ENCODE results near the gene STAT4.

The STAT4 gene

GRCh38 chr2:191039616-191040015, 111.2 kb downstream of the STAT4 start (continued):
- TF ChIP-seq, protein P1, sequence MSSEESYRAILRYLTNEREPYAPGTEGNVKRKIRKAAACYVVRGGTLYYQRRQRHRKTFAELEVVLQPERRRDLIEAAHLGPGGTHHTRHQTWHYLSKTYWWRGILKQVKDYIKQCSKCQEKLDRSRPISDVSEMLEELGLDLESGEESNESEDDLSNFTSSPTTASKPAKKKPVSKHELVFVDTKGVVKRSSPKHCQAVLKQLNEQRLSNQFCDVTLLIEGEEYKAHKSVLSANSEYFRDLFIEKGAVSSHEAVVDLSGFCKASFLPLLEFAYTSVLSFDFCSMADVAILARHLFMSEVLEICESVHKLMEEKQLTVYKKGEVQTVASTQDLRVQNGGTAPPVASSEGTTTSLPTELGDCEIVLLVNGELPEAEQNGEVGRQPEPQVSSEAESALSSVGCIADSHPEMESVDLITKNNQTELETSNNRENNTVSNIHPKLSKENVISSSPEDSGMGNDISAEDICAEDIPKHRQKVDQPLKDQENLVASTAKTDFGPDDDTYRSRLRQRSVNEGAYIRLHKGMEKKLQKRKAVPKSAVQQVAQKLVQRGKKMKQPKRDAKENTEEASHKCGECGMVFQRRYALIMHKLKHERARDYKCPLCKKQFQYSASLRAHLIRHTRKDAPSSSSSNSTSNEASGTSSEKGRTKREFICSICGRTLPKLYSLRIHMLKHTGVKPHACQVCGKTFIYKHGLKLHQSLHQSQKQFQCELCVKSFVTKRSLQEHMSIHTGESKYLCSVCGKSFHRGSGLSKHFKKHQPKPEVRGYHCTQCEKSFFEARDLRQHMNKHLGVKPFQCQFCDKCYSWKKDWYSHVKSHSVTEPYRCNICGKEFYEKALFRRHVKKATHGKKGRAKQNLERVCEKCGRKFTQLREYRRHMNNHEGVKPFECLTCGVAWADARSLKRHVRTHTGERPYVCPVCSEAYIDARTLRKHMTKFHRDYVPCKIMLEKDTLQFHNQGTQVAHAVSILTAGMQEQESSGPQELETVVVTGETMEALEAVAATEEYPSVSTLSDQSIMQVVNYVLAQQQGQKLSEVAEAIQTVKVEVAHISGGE (tag by site-specific recombination; conservative IDR thresholded peaks at IDR 0.05; ENCODE audit: low read depth): no peak
- no peak for TF ChIP-seq TSHZ1 (tag by site-specific recombination; IDR thresholded peaks at IDR 0.05; ENCODE audit: borderline replicate concordance)
- TF ChIP-seq ZNF658 (tag by site-specific recombination; IDR thresholded peaks at IDR 0.05): no peak

DNA sequence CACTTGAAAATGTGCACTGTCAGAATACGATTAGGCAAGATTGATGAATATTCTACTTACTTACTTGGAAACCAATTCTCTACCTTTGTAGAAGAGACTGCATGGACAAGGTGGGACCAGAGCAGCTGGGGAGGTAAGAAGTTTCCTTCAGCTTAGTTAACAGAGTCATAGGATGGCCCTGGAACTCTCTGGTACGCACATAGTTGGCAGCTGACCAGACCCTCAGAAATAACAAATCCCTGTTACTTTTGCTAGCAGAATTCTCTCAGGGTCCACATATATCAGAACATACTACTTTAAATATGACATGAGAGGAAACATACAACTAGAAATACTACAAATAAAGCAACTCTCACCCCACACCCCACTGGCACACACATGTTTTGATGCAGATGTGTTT, 112.1 kb downstream of the STAT4 start:
- no peak overlapping the region for H3K4me3 ChIP-seq (ENCODE audit: low read depth, low read length)
- ChIA-PET CTCF (interaction anchor here (1.1 to 1.9 kb wide), 2 partner anchors 13 to 483 kb away, joined by 3 to 5 read pairs; no protein-coding TSS in a partner anchor), POLR2A (no interaction called here)
- peaks cover 3% of the 10 kb centered on the region; the same call in 1 of the 2 replicates for H3K4me1 ChIP-seq (ENCODE audit: control insufficient read depth, insufficient read depth, low read length)
- TF ChIP-seq ZNF169 (tag by site-specific recombination; IDR thresholded peaks at IDR 0.05) (no peak), FEZF1 (tag by site-specific recombination; IDR thresholded peaks at IDR 0.05) (no peak), ZNF157 (tag by site-specific recombination; IDR thresholded peaks at IDR 0.05) (no peak), ZNF747 (tag by site-specific recombination; IDR thresholded peaks at IDR 0.05) (no peak), BCL6B (tag by site-specific recombination; IDR thresholded peaks at IDR 0.05) (no peak), ZNF146 (tag by site-specific recombination; IDR thresholded peaks at IDR 0.05) (no peak), ZNF549 (tag by site-specific recombination; IDR thresholded peaks at IDR 0.05) (no peak), WT1 (tag by site-specific recombination; IDR thresholded peaks at IDR 0.05) (no peak), ZNF791 (tag by site-specific recombination; IDR thresholded peaks at IDR 0.05) (no peak)
- TF ChIP-seq, protein P2, sequence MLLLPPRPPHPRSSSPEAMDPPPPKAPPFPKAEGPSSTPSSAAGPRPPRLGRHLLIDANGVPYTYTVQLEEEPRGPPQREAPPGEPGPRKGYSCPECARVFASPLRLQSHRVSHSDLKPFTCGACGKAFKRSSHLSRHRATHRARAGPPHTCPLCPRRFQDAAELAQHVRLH (tag by site-specific recombination; IDR thresholded peaks at IDR 0.05): no peak
- H3K27ac ChIP-seq (ENCODE audit: extremely low read depth, low read depth, low read length): no peak overlapping the region
- no peaks in the 10 kb centered on the region for H3K36me3 ChIP-seq (ENCODE audit: control insufficient read depth in 2 of 2, insufficient read depth in 1 of 2, low read length in 2 of 2)
- H3K9me3 ChIP-seq (ENCODE audit: control insufficient read depth, insufficient read depth, low read depth, low read length): no peaks in the 10 kb centered on the region

GRCh38 chr2:191038241-191038725, 112.5 kb downstream of the STAT4 start:
- POLR2A ChIA-PET: no interaction called here
- CTCF ChIA-PET: interaction anchor here (0.6 to 1.9 kb wide), 3 partner anchors 14 to 249 kb away, joined by 3 to 5 read pairs (median 3); no protein-coding TSS in a partner anchor
- Histone ChIP-seq H3K9me3 (ENCODE audit: control insufficient read depth, insufficient read depth, low read depth, low read length) (no peaks in the 10 kb centered on the region), H3K4me1 (ENCODE audit: control insufficient read depth, insufficient read depth, low read length) (peaks cover 3% of the 10 kb centered on the region; the same call in 1 of the 2 replicates), H3K36me3 (ENCODE audit: control insufficient read depth in 2 of 2, insufficient read depth in 1 of 2, low read length in 2 of 2) (no peaks in the 10 kb centered on the region), H3K27ac (ENCODE audit: extremely low read depth, low read depth, low read length) (no peak overlapping the region), H3K4me3 (ENCODE audit: low read depth, low read length) (no peak overlapping the region)
- TF ChIP-seq ZNF747 (tag by site-specific recombination; IDR thresholded peaks at IDR 0.05) (no peak), ZBTB17 (tag by site-specific recombination; IDR thresholded peaks at IDR 0.05) (0 out of 2 replicates have a peak, but pooled peaks have one; percentile 21)

All from HEK293 (cell line).